Hematopoietic multipotent progenitor cell treated with erythropoietin and hydrocortisone succinate and interleukin-3 and kit ligand, for 15 days (in vitro differentiated cells): ENCODE measurements around the gene FAM186B.
"Not testable (repeated sequence)": the region's sequence is repeated elsewhere in the genome, so short reads cannot be mapped to it uniquely, and the experiment has no call there.

ENCODE experiments used
- DNase-seq: peaks from one replicate; pipeline ENCODE4 v3.0.0-alpha.2; 2015; ENCODE audit warnings: low spot score

Gene FAM186B

GRCh38 chr12:49633703-49634345 lies 28.4 kb upstream of the FAM186B start:
- no peak for DNase-seq

DNA sequence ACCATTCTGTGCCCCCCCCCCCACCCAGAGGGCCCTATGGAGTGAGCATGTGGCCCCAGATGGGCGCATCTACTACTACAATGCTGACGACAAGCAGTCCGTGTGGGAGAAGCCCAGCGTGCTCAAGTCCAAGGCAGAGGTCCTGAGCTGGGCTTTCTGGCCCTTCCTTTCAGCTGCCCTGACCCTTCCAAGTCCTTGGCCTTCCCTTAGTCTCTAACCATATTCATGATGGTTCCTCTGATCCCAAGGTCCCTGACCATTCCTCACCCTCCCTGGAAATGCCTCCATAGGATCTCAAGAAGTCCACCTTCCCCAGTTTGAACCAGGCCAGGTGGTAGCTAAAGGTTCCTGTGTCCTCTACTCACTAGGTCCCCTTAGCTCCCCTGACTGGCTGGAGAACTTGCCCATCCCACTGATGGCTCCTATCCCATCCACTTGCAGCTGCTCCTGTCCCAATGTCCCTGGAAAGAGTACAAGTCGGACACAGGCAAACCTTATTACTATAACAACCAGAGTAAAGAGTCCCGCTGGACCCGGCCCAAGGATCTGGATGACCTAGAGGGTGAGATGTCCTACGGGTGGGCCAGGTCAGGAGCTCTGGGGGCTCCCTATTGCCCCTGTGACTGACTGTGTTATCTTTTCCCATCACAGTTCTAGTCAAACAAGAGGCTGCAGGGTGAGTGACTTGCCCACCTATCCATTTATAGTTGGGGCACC lies 27.7 kb upstream of the FAM186B start:
- no peak for DNase-seq

- no peak for DNase-seq
These were observed 27.0 kb upstream of the FAM186B start for GRCh38 chr12:49632401-49632800.

DNA sequence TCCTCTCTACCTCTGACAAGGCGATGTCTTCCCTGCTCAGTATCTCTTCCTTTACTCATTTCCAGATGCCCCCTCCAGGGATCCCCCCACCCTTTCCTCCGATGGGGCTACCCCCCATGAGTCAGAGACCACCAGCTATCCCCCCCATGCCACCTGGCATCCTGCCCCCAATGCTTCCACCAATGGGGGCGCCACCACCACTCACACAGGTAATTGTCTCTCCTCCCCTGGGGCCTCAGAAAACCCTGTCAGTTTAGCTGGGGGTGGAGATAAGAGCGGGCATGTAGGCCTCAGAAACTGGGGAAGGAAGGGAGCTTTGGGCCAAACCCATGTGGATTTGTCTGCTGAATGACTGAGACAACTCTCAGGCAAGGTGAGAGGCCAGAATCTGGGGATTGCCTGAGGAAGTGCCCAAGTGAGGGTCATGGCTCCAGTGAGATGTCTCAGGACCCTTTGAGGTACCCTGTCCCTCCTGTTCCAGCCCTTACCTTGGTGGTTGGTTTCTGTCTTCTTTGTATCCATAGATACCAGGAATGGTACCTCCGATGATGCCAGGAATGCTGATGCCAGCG lies 26.0 kb upstream of the FAM186B start:
- no peak for DNase-seq

DNA sequence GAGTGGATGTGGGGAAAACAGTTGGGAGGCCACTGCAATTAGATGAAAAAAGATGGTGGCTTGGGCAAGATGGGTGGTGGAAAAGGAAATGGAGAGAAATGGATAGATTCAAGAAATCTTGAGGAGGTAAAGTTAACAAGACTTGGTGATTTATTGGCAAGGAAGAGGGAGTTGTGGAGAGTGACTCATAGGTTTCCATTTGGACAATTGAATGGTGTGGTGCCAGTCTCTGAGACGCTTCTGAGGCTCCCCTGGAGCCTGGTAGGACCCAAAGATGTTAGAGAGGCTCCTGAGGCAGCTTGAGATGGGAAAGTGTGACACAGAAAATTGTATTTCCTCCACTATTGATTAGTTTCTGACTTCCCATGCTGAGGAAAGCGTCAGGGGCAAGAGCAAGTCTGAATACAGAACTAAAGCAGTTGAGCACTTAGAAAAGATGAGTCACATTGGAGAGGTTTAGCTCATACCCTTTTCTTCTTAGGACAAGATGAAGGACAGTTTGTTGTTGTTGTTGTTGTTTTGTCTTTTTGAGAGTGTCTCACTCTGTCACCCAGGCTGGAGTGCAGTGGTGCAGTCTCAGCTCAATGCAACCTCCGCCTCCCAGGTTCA lies 22.4 kb upstream of the FAM186B start:
- no peak for DNase-seq

- DNase-seq, result no peak
These were observed 21.4 kb upstream of the FAM186B start for GRCh38 chr12:49626836-49627235.

DNA sequence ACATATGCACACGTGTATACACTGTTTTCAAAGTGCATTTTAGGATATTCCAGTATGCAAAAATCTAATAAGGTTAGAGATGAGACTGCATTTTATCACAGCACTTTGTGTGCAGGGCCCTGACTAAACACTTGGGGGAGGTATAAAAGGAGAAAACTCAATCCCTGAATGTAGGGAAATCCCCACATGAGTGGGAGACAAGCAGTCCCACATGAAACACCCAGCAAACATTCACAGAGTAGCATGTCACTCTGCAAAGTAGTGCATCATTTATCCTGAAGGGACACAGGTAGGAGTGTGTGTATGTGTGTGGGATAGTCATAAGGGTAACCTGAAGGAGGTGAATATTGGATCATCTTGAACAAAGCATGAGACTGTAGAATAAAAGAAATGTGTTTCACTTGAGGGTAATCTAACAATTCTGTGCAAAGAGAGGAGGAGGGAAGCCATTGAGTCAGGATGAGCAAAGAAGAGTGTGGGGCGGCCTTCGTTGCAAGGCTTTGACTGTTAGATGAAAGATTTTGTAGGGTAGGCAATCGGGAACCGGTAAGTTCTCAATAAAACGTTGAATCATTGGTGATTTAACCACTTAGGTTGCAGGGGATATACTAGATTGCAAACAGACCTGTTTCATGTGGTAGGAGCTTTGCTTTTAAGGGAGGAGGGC lies 20.9 kb upstream of the FAM186B start:
- DNase-seq, result no peak

GRCh38 chr12:49624921-49625577 lies 19.6 kb upstream of the FAM186B start:
- DNase-seq, result no peak

GRCh38 chr12:49623142-49623904 lies 17.9 kb upstream of the FAM186B start, which contains the start of gene PRPF40B:
PRPF40B (plus strand) TSS chr12:49623561; CDS start chr12:49623591, 30 bp downstream.
- DNase-seq, result peak; percentile 86

GRCh38 chr12:49622501-49623141 lies 17.2 kb upstream of the FAM186B start:
- DNase-seq, result no peak

GRCh38 chr12:49621651-49622500 lies 16.4 kb upstream of the FAM186B start:
- no peak for DNase-seq

GRCh38 chr12:49619286-49619685 lies 13.8 kb upstream of the FAM186B start:
- no peak for DNase-seq

- no peak for DNase-seq
These were observed 13.1 kb upstream of the FAM186B start for GRCh38 chr12:49618576-49618975.

GRCh38 chr12:49616533-49617219 lies 11.2 kb upstream of the FAM186B start:
- no peak for DNase-seq

DNA sequence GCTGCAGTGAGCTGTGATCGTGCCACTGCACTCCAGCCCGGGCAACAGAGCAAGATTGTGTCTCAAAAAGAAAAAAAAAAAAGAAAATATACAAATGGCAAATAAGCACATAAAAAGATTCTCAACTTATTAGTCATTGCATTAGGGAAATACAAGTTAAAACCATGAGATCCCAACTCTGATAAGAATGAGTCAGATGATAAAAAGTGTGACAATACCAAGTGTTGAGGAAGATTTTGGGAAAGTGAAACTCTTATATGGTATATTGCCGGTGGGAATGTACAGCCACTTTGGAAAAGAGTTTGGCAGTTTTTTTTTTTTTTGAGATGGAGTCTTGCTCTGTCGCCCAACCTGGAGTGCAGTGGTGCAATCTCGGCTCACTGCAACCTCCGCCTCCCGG lies 10.3 kb upstream of the FAM186B start:
- no peak for DNase-seq

DNA sequence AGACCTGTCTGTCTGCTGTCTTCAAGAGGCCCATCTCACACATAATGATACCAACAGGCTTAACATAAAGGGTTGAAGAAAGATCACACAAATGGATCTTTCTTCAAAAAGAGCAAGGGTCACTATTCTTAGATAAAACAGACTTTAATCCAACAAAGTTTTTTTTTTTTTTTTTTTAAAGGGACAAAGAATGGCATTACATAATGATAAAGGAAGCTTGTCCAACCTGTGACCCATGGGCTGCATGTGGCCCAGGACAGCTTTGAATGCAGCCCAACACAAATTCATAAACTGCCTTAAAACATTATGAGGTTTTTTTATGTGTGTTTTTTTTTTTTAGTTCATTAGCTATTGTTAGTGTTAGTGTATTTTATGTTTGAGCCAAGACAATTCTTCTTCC lies 6.8 kb upstream of the FAM186B start:
- no peak for DNase-seq

DNA sequence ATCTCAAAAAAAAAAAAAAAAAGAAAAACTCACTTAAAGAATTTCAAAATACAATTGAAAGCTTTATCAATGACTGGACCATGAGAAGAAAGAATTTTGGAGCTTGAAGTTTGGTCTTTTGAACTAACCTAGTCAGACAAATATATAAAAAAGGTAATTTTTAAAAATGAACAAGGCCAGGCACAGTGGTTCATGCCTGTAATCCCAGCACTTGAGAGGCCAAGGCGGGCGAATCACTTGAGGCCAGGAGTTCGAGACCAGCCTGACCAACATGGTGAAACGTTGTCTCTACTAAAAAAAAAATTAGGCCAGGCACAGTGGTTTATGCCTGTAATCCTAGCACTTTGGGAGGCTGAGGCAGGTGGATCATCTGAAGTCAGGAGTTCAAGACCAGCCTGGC lies 5.3 kb upstream of the FAM186B start:
- not testable (repeated sequence) for DNase-seq

DNA sequence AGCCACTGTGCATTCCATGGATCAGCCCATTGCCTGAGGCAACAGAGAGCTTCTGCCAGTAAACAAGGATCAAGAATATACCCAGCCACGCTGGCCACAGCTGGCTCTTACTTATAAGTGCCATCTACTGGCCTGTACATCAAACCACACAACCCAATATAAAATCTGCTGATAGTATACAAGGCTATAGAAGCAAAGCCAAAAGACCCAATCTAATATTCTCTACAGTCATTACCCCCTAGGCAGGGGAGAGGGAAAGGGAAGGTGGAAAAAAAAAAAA lies 4.4 kb upstream of the FAM186B start:
- DNase-seq, result no peak
